ENCODE data around the gene ALK.

- no peak for TF ChIP-seq CTCF (conservative IDR thresholded peaks at IDR 0.05; ENCODE audit: low read depth, low read length)
- TF ChIP-seq EZH2 (IDR thresholded peaks at IDR 0.05; ENCODE audit: borderline replicate concordance, low read depth, low read length, poor library complexity, severe bottlenecking) = no peak
Measured at GRCh38 chr2:29393676-29394075, 527.7 kb downstream of the ALK start.

Data from A673 (cell line).